HG03108 (cell line): ENCODE measurements around the gene TDRD1.

Source experiments
- ATAC-seq: cut with Tn5 transposase; IDR thresholded peaks from one replicate; pipeline ENCODE4 v1.9.1; 2021; ENCODE audit warnings: moderate library complexity; ENCODE audit not compliant: unreplicated experiment

Gene TDRD1

DNA sequence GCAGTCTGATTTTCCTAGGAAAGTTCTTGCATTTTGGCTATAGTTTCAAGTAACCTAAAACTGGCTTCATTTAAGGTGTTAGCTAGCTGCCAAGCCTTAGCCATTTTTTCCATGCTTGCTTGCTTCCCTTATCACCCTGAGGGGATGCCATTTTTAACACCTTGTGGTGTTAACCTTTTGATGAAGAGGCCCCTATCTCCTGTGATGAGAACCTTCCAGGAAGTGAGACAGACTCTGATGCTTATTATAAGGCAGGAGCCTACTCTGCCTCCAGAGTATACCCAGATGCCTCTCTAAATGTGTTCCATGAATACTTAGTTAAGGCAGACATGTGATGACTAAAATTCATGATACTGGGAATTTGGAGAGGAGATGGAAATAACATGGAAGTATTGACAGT, 55.0 kb downstream of the TDRD1 start:
- ATAC-seq: no peak

DNA sequence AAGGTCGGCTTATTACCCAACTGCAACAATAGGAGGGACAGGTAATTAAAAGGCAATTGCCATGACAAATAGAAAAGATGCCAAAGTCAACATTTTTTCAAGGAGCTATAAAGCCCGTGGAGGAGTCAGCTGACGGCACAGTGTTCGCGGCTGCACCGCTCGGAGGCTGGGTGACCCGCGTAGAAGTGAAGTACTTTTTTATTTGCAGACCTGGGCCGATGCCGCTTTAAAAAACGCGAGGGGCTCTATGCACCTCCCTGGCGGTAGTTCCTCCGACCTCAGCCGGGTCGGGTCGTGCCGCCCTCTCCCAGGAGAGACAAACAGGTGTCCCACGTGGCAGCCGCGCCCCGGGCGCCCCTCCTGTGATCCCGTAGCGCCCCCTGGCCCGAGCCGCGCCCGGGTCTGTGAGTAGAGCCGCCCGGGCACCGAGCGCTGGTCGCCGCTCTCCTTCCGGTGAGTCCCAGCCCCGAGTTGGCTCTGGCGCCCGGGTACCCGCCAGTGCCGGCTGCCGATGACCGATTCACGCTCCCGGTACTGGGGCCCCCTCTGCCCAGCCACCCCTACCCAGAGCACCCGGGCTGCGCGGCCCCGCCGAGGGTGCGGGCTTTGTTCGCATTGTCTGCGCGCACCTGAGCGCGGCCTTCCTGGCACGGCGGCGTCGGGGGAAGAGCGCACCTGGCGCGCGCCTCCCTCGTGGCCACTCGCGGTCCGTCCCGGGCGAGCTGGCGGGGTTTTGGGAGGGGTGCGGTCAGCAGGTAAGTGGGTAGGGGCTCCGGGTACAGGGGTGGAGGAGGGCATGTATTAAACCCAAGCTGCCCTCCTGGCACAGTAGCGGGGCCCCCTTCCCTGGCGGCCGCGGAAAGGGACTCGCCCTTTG, 60.2 kb downstream of the TDRD1 start, which contains the start of gene VWA2:
VWA2 (plus strand) TSS at position 138 of the 877 bp plus-strand sequence. CDS start 9,460 bp downstream, outside the sequence.
- ATAC-seq: no peak

DNA sequence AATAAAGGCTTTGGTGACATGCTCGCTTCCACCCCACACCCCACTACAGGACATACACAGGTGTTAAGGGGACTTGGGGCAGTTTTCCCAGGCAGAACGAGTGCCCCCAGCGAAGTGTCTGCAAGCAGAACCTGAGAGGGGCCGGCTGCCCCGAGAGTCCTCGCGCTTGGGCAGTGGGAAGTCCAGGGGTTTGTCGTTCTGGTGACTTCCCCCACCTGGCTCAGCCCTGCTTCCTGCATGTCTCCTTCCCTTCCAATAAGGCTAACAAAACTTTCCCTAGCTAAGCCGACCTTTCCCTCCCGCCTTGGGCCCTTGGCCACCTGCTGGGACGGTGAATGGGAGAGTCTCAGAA, 60.8 kb downstream of the TDRD1 start:
- no peak for ATAC-seq

DNA sequence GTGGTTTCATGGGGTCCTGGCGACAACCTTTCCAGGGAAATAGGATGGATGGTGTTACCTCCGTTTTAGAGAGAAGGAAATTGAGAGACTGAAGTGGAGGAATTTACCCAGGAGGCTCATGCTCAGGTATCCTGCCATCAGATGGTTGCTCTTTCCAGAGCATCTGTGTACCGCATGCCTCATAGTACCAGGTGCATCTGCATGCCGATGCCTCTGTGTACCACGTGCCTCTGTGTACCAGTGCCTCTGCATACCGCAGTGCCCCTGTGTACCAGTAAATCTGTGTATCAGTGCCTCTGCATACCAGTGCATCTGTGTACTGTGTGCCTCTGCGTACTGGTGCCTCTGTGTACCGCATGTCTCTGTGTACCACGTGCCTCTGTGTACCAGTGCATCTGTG, 63.1 kb downstream of the TDRD1 start:
- ATAC-seq: no peak

DNA sequence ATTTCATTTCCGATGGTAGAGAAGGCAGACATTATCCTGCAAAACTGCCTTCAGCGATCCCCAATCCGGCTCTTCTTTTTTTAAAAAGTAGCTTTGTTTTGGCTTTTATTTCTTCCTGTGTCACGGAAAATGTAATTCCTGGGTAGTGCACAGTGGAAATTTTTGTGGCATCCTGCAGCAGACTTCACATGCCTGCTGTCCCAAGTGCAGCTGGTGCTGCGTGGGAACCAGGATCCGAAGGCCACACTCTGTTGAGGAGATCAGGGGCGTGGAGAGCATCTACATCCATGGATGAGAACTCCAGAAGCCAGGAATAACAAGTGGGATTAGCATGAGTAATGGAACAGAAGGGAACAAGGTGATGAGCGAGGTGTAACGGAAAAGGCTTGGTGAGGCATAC, 64.5 kb downstream of the TDRD1 start:
- ATAC-seq: no peak

DNA sequence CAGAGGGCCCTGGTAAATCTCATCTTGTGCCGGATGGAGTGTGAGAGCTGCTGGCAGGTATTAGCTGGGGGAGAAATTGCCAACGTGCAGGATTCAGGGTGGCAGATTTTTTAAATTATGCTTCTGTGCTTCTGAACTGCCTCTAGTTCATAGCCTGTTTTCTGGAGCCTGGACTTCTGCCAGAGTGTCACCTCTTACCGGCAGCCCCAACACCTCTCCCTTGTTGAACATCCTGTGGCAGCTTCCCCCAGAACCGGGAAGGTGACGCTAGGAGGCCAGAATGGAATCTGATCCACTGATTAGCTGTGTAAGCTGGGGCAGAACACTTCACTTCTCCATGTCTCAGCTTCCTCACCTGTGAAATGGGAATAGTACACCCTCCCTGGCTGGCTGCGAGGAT, 65.0 kb downstream of the TDRD1 start:
- no peak for ATAC-seq

DNA sequence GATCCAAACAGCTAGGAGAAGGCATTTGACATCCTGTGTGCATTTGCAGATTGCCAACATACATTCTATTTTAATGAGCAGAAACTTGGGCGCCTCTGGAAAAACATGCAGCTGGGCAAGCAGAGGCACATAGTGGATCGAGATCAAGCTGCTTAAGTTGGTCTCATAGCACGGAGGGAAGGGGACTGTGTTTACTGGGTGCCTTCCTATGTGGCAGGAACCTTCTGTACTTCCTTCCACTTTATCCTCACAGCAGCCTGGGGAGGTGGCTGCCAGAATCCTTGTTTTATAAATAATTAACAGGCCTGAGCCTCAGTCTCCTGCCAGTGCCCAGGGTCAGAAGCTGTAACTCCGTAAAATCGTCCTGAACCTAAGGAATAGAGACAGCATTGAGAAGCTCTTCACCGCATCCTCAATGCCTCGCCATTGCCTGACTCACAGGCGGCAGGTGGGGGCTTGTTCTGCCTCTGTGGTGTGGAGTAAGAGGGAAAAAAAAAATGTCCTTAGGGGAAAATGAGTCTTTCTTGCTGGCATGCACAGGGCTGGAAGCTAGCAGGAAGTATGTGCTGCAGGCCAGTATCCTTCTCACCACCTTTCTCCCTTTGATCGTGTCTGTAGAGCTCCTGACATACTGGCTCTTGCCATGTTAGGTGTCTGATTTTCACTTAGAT, 66.1 kb downstream of the TDRD1 start:
- ATAC-seq: no peak

DNA sequence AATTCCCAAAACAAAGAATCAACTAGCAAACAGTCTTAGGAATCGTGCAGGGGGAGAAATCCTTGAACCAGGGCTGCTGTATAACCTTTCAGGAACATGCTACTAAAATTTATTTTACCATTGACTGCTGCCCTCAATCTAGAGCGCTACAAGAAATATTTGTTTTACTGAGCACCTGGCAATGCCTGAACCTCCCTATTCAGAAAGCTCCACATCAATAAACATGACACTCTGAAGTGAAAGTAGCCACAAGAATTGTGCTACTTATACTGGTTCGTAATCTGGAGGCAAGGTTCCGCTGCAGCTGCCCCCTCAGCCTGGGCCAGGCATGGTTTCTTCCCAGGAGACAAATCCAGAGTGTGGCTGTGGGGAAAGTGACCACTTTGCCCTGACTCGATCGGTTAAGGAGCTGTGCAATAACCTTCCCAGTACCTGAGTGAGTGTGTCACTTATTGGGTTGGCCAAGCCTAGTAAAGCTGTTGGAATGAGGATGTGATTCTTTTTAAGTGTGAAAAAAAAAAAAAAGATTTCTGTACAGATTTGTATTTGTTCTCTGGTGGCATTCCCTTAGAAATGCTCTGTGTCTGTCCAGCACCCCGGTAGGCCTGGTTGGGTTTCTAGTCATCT, 67.6 kb downstream of the TDRD1 start:
- ATAC-seq: no peak

DNA sequence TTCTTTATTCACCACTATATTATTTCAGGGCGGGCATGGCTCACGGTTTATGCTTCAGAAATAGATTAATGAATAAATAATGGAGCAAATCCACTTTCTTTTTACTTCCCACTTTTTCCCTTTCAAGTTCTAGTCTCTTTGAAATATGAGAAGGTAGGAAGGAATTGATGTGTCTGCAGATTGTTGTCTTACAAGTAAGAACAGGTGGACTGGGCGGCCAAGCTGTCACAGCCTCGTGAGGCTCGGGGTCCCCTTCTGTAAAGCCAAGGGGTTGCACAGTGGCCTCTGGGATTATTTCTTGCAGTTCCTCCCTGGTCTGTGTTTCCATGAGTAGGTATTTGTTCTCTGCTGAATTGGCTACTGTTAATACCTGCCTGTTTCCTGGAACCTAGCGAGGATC, 71.1 kb downstream of the TDRD1 start:
- no peak for ATAC-seq

DNA sequence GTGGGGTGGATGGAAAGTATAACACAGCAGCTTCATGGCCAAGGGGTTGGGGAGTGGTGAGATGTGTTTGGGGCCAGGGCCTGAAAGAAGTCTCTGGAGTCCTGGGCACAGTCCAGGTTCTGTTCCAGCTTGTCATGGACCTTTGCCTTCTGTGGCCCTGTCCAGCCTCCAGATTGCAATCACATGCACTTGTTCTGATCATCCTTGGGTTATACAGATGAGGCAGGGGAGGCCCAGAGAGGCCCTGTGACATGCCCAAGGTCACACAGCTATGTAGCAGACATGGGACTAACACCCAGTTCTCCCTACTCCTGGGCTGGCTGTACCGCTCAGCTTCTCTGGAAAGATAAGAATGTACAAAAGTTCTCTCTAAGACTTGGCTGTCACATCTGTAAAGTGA, 71.6 kb downstream of the TDRD1 start:
- ATAC-seq: no peak

DNA sequence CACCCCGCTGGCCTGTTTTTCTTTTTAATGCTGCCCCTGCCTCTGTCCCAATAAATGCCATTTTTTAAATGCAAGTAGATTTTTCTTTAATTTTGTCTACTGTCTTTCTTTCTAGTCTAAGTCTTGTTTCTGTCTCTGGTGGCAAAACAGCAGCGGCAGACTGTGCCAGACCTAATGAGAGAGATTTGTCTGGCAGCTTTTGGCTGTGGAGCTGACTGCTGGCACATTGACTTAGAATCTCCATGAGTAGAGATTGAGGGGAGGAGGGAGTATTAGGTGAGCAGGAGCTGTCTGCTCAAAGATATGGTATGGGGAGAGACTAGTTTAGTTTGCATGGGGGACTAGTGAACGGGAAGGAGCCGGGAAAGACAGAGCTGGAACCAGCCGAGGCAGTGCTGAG, 72.9 kb downstream of the TDRD1 start:
- no peak for ATAC-seq

DNA sequence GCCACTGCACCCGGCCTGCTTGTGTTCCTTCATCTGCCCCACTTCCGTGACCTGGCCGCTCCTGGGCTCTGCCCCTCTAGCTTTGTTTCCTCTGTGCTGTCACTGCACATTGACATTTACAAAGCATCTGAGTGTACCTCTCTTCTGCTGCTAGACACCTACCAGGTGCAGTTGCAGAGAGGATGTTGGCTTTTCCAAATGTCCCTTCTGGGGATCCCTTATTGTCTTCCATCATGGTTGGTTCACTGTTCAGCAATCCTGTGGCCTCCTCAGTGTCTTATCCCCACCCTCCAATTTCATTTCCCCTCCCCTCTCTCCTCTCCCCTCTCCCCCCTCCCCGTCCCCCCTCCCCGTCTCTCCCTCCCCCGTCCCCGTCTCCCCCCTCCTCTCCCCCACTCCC, 73.7 kb downstream of the TDRD1 start:
- no peak for ATAC-seq

DNA sequence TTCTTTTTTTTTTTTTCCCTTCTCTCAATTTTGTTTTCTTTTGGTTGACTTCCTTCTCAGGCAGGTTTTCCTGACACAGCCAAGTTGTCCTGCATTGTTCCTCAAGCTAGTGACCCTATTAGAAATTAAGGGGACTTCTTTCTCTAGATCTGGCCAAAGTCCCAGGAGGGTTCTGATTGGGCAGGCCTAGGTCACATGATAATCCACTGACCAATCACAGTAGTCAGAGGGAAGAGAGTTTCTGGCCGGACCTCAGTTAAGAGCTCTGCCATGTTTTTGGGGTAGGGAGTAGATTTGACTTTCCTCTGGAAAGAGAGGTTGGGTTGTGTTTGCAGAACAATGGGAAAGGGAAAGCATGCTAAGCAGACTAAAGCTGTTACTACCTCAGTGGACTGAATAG, 76.1 kb downstream of the TDRD1 start:
- no peak for ATAC-seq

DNA sequence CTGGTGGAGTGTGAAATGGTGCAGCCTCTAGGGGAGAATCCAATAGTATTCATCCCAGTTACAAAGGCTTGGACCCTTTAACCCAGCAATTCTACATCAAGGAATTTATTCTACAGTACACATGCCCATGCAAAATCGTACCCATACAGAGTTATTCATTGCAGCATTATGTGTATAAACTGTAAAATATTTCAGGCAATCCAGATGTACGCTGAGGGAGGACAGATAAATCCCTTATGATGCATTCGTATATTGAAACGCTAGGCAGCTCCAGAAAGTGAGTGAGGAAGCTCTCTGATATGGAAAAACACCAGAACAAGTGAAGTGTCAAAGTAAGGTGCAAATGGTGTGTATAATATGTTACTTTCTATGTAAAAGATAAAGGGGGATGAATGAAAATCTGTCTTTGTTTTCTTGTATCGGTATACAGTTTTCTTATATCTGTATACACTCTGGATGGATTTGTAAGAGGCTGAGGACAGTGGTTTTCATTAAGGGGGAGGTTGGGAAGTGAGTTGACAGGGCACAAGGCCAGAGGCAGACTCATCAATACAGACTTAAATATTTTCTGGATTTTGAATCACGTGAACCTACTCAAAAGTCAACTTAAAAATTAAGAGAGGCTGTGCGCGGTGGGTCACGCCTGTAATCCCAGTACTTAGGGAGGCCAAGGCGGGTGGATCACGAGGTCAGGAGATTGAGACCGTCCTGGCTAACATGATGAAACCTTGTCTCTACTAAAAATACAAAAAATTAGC, 77.0 kb downstream of the TDRD1 start:
- ATAC-seq: no peak

DNA sequence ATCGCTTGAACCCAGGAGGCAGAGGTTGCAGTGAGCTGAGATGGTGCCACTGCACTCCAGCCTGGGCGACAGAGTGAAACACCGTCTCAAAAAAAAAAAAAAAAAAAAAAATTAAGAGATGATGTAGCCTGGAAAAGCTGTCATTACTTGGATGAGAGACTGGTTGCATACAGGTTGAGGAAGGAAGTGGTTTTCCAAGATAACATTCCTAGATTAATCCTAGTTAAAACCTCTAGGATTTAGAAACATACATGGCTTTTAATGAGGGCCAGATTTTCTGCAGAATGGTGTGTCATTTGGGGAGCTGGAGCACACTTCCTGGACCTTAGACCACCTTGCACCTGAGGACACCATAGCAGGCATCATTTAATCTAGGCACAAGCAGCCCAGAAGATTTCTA, 77.7 kb downstream of the TDRD1 start:
- ATAC-seq: no peak

DNA sequence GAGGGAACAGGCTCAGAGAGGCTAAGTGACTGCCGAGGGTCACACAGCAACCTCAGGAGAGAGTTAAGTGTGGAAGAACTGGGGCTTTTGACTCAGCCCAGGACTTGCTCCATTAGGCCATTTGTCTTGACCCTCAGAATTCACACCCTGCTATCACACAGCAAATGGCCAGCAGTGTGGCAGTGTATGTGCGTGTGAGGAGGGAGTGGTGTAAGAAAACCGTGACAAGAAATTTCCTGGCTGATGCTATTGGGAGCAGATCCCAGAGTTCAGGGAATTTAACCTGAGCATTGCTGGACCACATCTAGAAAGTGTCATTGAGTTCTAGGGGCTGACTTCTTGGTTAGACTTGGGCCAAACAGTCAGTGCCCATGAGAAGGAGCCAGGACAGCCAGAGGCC, 78.3 kb downstream of the TDRD1 start:
- ATAC-seq: no peak

DNA sequence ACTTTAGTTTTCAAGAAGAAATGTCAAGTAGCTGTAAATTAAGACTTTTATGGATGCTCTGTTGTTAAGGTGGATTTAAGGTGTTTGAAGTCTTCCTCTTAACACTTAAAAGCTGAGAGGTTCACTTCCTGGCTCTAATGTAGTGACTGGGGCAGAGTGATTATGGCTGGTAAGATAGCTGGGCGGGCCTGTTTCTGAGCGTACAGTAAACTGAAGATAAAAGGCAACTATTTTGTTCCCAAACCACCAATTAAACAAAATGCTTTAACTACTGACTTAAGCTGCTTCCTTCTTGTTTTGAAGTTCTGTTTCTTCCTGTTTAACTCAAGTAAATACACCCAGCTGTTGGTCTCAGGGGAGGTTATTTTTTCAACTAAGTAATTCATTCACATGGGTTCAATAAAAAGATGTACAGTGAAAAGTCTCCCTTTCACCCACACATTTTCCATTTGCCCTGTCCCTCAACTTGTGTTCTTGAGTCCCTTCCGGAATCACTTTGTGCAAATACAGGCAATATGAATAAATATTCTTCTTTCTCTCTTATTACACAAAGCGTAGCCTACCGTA, 79.2 kb downstream of the TDRD1 start:
- ATAC-seq: no peak

DNA sequence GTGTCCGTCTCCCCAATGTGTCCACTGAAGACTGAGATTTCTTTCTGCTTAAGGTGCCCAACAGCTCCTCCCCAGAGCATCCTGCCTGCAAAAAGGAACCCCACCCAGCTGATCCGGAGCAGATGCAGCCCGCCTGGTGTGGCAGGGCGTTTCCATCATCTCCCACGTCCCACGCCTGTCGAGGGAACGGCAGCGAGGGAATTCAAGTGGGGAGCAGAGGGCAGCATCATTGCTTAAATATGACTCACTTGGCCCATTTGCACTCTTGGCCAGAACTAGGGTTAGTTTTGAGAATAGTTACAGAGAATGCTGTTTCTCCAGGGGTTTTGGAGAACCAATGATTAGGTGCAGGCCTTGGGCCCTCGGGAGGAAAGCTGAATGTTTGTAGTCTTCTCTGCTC, 80.7 kb downstream of the TDRD1 start:
- ATAC-seq: no peak

DNA sequence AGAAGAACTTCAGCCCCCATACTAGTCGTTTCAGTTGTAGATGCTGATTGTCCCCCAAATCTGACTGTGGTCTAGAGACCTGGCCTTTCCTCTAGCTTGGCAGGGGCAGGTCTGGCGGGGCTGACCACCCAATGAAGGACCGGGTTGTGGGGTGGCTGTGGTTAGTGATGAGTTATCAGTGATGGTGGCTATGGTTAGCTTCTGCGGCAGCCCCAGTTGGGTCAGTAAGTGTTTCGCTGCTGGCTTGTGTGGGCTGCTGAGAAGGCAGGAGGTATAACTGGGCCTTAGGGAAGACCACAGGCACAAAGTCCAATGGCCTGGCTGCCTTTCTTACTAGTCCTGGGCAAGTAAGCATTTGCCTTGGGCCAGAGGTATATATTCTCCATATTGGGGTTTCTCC, 81.2 kb downstream of the TDRD1 start:
- ATAC-seq: no peak

DNA sequence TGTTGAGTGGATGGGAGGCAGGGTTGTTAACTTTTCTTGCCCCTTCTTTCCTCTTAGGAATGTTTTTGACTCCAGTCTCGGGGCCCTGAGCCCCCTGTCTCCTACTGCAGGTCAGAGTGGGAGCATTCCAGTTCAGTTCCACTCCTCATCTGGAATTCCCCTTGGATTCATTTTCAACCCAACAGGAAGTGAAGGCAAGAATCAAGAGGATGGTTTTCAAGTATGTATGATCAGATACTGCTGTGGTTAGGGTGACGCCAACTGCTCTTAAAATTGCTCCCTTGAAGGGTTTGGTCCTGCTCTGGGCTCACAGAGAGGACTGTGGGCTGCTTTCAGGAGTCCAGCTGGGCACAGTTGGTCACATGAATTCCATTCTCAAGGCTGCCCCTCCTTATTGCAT, 81.9 kb downstream of the TDRD1 start:
- ATAC-seq: no peak

DNA sequence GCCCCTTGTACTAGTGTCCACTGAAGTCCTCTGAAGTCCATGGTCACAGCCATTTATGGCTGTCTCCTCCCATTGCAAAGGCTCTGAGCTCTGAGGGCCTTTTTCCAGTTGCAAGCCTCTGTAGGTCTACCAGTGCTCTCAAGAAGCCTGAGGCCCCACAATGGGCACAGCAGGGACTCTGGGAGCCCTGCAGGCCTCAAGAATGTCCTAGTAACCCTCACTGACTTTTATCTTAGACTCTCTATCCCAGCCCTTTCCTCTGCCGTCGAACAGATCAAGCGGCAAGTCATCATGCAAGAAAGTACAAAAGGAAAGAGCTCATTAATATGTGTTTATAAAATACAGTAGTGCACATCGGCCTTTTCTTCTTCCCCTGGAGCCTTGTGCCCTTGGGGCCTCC, 83.3 kb downstream of the TDRD1 start:
- ATAC-seq: no peak
